ENCODE data around the gene CCL7. TPM values are rescaled to one million over a fixed set of nuclear protein-coding genes. Genes with fewer than 3 reads are reported as not detected.

Gene CCL7
- total RNA-seq, 1 donor from 2014 or later: not detected

DNA sequence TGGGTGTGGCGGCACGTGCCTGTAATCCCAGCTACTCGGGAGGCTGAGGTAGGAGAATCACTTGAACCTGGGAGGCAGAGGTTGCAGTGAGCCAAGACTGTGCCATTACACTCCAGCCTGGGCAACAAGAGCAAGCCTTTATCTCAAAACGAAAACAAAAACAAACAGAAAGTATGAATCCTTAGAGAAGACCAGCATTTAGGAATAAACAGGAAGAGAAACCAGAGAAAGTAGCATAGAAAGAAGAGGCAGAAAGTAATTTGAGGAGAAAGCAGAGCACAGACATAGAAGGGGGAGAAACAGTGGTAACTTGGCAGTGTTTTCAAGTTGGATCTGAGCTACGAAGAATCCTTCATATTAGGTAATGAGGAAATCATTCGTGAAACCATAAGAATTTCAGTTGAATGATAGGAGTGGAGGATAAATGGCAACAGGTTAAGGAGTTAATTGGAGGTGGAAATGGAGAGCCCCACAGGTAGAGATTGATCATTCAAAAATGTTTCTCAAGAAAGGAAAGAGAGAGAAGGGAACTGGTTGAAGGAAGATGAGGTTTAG lies 24.6 kb upstream of the CCL7 start:
- intact Hi-C loops (cut with DNase I): no loop called here
- no peak for DNase-seq (ENCODE audit: low spot score)

DNA sequence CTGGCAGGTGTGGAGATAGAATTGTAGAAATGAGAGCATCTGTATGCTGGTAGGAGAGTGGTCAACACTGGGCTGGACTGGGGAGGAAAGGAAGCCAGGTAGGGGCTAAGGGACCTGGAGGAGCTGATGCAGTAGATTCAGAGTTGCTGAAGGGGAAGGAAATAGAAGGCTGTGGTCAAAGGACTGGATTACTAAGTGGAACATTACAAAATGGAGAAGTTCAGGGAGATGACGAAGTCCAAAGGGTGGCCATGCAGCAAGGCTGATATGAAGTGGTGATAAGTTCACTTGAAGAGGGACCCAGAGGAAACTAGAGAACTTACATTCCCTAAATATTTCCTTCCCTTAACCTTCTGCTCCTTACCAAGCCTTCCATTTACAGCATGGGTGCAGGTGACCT lies 23.6 kb upstream of the CCL7 start:
- DNase-seq (ENCODE audit: low spot score): no peak
- intact Hi-C loops (cut with DNase I): no loop called here

DNA sequence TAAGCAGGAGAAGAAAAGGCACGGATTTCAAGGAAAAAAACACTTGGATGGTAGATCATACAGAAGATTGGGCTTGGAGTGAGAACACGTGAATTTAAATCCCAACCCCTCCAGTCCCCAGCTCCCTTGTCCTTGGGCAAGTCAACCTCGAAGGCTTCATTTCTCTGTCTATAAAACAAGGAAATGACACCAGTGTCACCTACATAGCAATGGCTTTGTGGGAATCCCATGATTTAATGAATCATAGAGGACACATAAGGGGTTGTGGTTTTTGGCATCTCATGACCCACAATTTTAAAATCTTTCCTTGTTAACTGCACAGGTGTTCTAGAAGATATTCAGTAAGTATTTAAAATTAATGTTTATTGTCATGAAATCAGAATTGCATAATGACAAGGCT lies 23.1 kb upstream of the CCL7 start:
- intact Hi-C loops (cut with DNase I): no loop called here
- DNase-seq (ENCODE audit: low spot score): no peak

DNA sequence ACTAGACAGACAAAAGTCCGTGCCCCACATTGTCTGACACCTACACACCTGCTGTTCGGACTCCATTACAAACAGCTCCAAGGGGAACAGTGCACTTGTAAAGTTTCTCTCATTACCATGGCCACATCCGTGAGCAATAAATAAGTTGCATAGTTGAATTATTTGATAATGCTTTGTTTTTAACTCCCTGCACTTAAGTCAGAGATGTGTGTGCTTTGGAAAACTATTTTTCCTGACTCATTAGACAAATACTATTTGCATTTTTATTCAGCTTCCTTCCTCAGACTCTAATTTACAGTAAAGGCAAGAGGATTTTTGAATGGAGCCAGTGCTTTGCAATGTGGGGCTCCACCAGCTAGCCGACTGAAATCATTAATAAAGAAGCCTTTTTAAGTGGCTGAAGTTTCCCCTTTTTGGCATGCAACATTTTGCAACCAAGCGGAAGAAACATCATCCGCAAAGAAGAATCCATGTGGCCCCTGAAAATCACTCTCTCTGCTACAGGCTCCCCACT lies 21.5 kb upstream of the CCL7 start:
- no peak for DNase-seq (ENCODE audit: low spot score)
- intact Hi-C loops (cut with DNase I): no loop called here

DNA sequence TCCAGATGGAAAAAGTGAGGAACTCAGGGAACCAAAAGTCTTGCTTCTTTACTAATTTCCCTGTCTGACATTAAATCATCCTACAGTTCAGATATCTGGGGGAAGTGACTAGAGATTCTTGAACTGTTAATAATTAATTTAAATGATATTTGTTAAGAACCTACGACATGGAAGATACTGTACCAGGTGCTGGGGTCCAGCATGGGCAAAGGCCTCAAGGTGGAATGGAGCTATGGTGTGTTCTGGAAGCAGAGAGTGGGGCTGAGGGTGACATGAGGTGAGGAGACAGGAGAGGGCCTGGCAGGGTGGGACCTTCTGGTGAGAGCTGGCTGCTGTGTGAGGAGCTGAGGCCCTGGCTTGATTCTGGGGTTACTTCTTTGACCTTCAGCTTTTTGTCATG lies 21.0 kb upstream of the CCL7 start:
- no peak for DNase-seq (ENCODE audit: low spot score)
- intact Hi-C loops (cut with DNase I): no loop called here

DNA sequence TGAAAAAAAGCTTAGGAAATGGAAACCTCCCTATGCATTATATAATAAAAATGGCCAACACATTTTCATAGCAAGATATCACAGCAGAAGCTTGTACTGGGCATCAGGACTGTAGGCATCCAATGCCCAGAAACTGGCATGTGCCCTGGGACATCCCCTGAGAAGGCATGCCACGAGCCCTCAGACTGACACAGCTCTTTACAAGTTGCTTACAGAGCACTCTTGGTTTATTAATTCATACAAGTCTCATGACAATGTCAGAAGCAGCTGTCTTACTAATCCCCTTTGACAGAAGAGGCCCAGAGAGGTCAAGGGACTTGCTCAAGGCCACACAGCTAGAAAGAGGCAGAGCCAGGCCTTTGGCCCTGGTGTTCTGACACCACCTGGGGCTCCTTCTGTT lies 20.5 kb upstream of the CCL7 start:
- no peak for DNase-seq (ENCODE audit: low spot score)
- intact Hi-C loops (cut with DNase I): no loop called here

DNA sequence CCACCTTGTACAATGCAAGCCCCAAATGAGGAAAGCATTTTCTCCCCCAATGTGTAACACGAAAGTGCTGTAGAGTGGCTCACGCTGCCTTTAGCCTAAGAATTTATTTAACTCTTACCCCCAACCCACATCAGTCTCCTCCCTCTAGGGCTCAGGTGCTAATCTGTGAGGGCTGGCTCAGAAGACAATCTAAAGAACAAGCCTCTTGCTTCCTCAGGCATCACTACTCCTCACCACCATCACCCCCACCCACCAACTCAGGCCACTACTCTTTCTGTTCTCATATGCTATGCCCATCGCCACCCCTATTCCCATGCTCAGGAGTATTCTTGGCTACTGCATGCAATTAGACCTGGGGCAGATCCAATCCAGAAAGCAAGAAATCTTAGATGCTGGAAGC lies 18.8 kb upstream of the CCL7 start:
- no peak for DNase-seq (ENCODE audit: low spot score)
- intact Hi-C loops (cut with DNase I): loop anchor here (5.0 to 10.0 kb wide), 2 partner anchors 56 to 1124 kb away; partner anchors contain the start of gene SLFN11

DNA sequence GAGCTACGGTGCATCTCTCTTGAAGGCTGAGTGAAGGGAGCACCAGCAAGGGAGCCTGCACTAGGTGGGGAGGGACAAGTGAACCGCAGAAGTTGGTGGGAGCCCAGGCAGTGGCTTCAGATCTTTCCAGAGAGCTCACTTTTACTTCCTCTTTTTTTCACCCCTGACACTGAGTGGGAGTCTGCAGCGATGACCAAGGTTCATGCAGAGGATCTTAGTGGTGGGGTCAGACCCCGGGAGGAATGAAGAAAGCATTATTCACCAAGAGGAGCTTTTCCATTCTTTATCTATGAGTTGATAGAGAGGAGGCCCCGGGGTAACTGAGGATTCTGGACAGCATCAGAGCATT lies 18.0 kb upstream of the CCL7 start:
- DNase-seq (ENCODE audit: low spot score): no peak
- intact Hi-C loops (cut with DNase I): loop anchor here (1.0 to 10.0 kb wide), 3 partner anchors 17 to 1123 kb away; partner anchors contain the start of gene SLFN11

DNA sequence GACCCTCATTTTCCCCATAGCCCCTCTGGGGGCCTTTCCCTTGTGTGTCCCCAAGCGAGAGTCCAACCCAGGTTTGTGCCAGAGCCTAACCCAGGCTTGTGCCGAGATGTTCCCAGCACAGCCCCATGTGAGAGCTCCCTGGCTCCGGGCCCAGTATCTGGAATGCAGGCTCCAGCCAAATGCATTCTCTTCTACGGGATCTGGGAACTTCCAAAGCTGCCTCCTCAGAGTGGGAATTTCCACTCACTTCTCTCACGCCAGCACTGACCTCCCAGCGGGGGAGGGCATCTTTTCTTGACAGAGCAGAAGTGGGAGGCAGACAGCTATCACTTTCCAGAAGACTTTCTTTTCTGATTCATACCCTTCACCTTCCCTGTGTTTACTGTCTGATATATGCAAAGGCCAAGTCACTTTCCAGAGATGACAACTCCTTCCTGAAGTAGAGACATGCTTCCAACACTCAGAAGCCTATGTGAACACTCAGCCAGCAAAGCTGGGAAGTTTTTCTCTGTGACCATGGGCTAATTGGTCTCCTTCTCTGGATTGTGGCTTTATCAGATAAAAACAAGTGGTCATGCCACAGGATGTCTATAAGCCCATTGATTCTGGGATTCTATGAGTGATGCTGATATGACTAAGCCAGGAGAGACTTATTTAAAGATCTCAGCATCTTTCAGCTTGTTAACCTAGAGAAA lies 17.4 kb upstream of the CCL7 start:
- intact Hi-C loops (cut with DNase I): loop anchor here (1.0 to 10.0 kb wide), 3 partner anchors 17 to 1122 kb away; partner anchors contain the start of gene SLFN11
- peak; percentile 95 for DNase-seq (ENCODE audit: low spot score)

DNA sequence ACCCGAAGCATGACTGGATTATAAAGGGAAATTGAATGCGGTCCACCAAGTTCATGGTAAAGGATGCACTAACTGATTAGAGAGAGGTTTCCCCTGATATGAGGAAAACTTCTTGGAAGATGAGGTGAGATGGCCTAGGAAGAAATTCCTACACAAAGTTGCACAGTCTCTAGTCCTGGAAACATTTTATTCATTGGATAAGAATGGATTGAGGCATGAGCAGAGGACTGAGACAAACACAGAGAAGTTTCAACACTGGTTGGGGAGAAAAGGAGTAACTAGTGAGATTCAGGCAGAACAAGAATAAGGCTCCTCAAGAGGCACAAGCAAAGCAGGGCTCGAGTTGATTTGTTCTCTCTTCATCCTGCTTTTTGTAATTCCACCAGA lies 16.9 kb upstream of the CCL7 start:
- intact Hi-C loops (cut with DNase I): loop anchor here (5.0 to 10.0 kb wide), 2 partner anchors 54 to 1122 kb away; partner anchors contain the start of gene SLFN11
- DNase-seq (ENCODE audit: low spot score): no peak

DNA sequence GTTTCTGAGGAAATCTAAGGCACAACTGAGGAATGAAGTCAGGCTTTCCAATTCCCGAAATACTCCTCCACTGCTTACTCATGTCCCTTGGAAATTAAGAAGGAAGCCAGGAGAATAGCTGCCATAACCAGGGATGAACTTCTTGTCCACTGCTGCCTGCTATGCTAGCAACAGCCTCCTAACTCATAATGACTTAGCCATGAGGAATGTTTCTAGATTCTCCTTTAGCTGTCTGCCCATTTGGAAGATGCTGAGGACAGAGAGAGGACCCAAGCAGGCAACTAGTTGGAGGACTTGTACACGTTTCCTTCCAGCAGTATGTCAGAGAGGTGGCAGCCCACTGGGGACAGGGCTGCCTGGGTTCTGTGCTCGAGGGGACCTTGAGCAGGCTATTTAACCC lies 15.9 kb upstream of the CCL7 start:
- no peak for DNase-seq (ENCODE audit: low spot score)
- intact Hi-C loops (cut with DNase I): loop anchor here (1.0 to 10.0 kb wide), 3 partner anchors 31 to 1121 kb away; partner anchors contain the start of genes CCL11 and SLFN11

DNA sequence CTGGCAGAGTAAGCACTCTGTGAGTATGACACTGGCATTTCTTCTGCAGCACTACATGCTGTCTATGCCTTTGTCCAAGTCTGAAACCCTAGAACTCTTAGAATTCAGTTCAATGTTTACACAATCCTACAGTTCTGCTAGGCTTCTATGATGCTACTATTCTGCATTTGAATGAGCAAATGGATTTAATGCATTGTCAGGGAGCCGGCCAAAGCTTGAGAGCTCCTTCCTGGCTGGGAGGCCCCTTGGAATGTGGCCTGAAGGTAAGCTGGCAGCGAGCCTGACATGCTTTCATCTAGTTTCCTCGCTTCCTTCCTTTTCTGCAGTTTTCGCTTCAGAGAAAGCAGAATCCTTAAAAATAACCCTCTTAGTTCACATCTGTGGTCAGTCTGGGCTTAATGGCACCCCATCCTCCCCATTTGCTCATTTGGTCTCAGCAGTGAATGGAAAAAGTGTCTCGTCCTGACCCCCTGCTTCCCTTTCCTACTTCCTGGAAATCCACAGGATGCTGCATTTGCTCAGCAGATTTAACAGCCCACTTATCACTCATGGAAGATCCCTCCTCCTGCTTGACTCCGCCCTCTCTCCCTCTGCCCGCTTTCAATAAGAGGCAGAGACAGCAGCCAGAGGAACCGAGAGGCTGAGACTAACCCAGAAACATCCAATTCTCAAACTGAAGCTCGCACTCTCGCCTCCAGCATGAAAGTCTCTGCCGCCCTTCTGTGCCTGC lies 15.2 kb upstream of the CCL7 start, which contains the start of gene CCL2:
Gene CCL2 (plus strand): TSS at position 635 of the 730 bp plus-strand sequence. CDS start 65 bp downstream, at position 700.
- peak; percentile 77 for DNase-seq (ENCODE audit: low spot score)
- intact Hi-C loops (cut with DNase I): loop anchor here (1.0 to 10.0 kb wide), 3 partner anchors 30 to 1120 kb away; partner anchors contain the start of genes CCL11 and SLFN11

DNA sequence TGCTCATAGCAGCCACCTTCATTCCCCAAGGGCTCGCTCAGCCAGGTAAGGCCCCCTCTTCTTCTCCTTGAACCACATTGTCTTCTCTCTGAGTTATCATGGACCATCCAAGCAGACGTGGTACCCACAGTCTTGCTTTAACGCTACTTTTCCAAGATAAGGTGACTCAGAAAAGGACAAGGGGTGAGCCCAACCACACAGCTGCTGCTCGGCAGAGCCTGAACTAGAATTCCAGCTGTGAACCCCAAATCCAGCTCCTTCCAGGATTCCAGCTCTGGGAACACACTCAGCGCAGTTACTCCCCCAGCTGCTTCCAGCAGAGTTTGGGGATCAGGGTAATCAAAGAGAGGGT lies 14.7 kb upstream of the CCL7 start:
- no peak for DNase-seq (ENCODE audit: low spot score)
- intact Hi-C loops (cut with DNase I): loop anchor here (10.0 kb wide), 1 partner anchor 1119 kb away; the partner anchor contains the start of gene SLFN11

DNA sequence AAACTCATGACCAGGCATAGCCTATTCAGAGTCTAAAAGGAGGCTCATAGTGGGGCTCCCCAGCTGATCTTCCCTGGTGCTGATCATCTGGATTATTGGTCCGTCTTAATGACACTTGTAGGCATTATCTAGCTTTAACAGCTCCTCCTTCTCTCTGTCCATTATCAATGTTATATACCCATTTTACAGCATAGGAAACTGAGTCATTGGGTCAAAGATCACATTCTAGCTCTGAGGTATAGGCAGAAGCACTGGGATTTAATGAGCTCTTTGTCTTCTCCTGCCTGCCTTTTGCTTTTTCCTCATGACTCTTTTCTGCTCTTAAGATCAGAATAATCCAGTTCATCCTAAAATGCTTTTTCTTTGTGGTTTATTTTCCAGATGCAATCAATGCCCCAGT lies 14.2 kb upstream of the CCL7 start:
- DNase-seq (ENCODE audit: low spot score): no peak
- intact Hi-C loops (cut with DNase I): loop anchor here (10.0 kb wide), 1 partner anchor 1119 kb away; the partner anchor contains the start of gene SLFN11

DNA sequence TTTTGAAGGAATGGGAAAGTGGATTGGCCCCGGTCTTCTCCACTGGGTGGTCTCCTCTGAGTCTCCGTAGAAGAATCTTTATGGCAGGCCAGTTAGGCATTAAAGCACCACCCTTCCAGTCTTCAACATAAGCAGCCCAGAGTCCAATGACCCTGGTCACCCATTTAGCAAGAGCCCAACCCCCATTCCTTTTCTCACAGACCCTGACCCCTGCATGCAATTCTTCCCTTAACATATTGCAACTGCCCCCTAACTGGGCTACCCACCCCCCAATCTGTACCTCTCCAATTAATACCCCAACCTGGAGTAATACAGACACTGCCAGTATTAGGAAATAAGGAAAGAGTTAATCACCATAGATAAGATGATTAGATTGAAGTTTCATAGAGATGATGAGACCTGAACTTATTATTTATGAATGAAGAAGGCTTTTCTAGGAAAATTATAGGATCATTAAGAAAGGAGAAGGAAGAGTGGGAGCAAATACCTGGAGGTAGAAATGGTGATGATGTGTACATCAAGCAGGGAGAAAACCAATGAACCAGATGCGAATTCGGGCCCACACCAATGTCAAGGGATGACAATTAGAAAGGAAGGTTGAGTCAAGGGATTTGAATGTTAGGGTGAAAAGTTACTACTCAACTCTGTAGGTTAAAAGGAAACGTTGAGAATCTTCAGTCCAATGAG lies 12.6 kb upstream of the CCL7 start:
- intact Hi-C loops (cut with DNase I): loop anchor here (10.0 kb wide), 1 partner anchor 1117 kb away; the partner anchor contains the start of gene SLFN11

DNA sequence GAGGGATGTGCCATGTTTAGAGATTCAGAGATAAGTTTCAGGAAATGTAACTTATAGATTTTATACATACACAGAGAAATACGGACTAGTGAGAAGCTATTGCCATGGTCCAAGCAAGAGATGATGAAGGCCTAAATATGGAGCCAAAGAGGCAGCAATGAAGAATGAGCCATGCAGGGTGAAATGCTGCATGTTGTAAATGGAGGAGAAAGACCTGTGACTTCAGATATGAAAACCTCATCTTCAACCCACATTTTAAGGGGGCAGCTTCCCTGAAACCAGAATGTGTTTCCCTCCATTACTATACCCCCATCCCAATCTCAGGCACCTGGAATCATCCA lies 12.1 kb upstream of the CCL7 start:
- no peak for DNase-seq (ENCODE audit: low spot score)
- intact Hi-C loops (cut with DNase I): loop anchor here (10.0 kb wide), 1 partner anchor 1117 kb away; the partner anchor contains the start of gene SLFN11

More for the DNA sequence above, 12.6 kb upstream of the CCL7 start:
- no peak for DNase-seq (ENCODE audit: low spot score)

DNA sequence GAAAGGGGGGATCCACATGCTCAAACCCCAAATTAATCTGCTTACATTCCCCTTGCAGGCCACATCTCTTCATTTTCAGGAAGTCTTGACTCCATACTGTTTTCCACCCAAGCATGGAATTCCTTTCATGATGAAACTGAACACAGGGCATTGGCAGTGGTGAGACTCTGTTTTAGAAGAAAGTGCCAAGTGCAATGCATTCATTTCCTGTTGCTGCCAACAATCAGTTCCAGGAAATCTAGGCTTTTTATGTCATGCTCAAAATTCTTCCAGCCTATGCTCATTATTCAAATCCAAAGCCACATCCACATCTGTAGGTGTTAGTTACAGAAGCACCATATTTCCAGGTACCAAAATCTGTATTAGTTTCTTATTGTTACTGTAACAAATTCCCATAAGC lies 10.9 kb upstream of the CCL7 start:
- intact Hi-C loops (cut with DNase I): loop anchor here (10.0 kb wide), 1 partner anchor 1116 kb away; the partner anchor contains the start of gene SLFN11
- no peak for DNase-seq (ENCODE audit: low spot score)

DNA sequence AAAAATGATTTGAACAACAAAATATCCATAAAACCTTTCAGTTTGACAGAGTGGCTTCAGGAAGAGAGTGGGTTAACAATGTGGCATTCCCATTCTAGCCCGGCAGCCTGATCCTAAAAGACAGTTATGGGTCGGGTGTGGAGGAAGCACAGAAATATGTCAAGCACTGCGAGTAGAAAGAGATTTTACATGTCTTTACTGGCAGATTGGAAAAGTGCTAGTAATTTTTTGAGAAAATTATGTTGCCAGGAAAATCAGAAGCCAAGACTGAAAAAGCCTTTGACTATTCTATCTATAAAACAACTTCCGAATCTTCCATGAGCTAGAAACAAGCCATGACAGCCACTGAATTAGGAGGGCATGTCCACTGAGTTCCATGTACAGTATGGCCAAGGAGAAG lies 9.2 kb upstream of the CCL7 start:
- intact Hi-C loops (cut with DNase I): no loop called here
- DNase-seq (ENCODE audit: low spot score): no peak

DNA sequence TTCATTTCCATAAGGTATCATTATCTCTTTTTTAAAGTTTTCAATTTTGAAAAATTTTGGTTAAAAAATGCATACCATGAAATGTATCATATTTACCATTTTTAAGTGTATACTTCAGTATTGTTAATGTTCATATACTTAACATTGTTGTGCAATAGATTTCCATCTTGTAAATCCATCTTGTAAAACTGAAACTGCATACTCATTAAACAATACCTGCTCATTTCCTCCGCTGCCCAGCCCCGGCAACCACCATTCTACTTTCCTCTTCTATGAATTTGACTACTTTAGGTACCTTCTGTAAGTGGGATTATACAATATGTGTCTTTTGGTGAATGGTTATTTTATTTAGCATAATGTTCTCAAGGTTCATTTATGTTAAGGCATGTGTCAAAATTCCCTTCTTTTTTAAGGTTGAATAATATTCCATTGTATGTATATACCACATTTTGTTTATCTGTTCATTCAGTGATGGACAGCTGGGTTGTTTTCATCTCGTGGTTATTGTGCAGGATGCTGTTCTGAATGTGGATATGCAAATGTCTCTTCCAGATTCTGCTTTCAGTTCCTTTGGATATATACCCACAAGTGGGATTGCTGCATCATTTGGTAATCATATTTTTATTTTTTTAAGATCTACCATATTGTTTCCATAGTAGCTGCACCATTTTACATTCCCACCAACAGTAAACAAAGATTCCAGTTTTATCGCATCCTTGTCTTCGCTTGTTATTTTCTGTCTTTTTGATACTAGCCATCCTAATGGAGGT lies 8.3 kb upstream of the CCL7 start:
- DNase-seq (ENCODE audit: low spot score): no peak
- intact Hi-C loops (cut with DNase I): no loop called here
